Sigmoid colon (tissue), 7 donors: ENCODE results near the gene MINK1. TPM values are rescaled to one million over a fixed set of nuclear protein-coding genes. Genes with fewer than 3 reads are reported as not detected.

Source experiments
- DNase-seq: peaks from one replicate; pipeline ENCODE4 v3.0.0-alpha.2; 2019
- H3K27ac ChIP-seq, 4 donors: fragments of 200-600 bp; sonication (generic); one replicate each; pipeline ENCODE4 v1.5.1; 2016 to 2019; ENCODE audit warnings: mild to moderate bottlenecking in 1 of 4
- H3K27me3 ChIP-seq, 3 donors: fragments of 200-600 bp; sonication (generic); one replicate each; pipeline ENCODE4 v1.5.1; 2019; ENCODE audit warnings: mild to moderate bottlenecking in 1 of 3
- H3K36me3 ChIP-seq, 4 donors: fragments of 200-600 bp; sonication (generic); one replicate each; pipeline ENCODE4 v1.5.1; 2016 to 2019
- H3K4me1 ChIP-seq, 4 donors: fragments of 200-600 bp; sonication (generic); one replicate each; pipeline ENCODE4 v1.5.1; 2017 to 2019
- H3K4me3 ChIP-seq, 4 donors: fragments of 200-600 bp; sonication (generic); one replicate each; pipeline ENCODE4 v1.5.1; 2017 to 2019; ENCODE audit warnings: mild to moderate bottlenecking in 2 of 4, moderate library complexity in 1 of 4
- H3K9me3 ChIP-seq, 4 donors: fragments of 200-600 bp in 3 of 4; sonication (generic) in 3 of 4; one replicate each; pipeline versions ENCODE4 v1.5.1 to v1.6.1; 2013 to 2019
- CTCF ChIP-seq, 4 experiments: fragments of 450-650 bp in 3 of 4; fragments of 200-600 bp in 1 of 4; IDR thresholded peaks; one replicate each; pipeline ENCODE4 v1.5.1; 2016 to 2019; ENCODE audit warnings: antibody characterized with exemption in 4 of 4, mild to moderate bottlenecking in 3 of 4, moderate library complexity in 2 of 4
- EP300 ChIP-seq, 4 donors: sonication (generic); formaldehyde crosslinking; IDR thresholded peaks; one replicate each; pipeline ENCODE4 v1.6.1; 2017; ENCODE audit warnings: antibody characterized with exemption in 4 of 4
- POLR2A ChIP-seq, 2 donors: fragments of 450-650 bp; IDR thresholded peaks; one replicate each; pipeline ENCODE4 v1.6.1; 2016; ENCODE audit warnings: antibody characterized with exemption in 2 of 2, mild to moderate bottlenecking in 2 of 2, moderate library complexity in 2 of 2
- POLR2AphosphoS5 ChIP-seq, 4 donors: sonication (generic); formaldehyde crosslinking; IDR thresholded peaks; one replicate each; pipeline ENCODE4 v1.6.1; 2017; ENCODE audit warnings: antibody characterized with exemption in 4 of 4
- WGBS, 2 donors: extraction: QIAGEN DNeasy Blood & Tissue Kit; methylation state at CpG; one replicate each; pipeline ENCODE4 v1.1.7; 2013; 5-methylcytosine and 5-hydroxymethylcytosine counted together
- intact Hi-C: fragments of 100-400 bp; cut with DNase I; formaldehyde crosslinking; loops from one replicate; pipeline ENCODE4 v1.15.1; 2023
- polyA plus RNA-seq, 3 donors: library from polyadenylated mRNA; stranded (reverse); fragments of 200-250 nt; gene quantifications; one replicate each; pipeline ENCODE4 v1.2.3, GENCODE V29; 2013
- total RNA-seq, 4 donors: library from RNA; depleted of rRNA; stranded (reverse); fragments of >200 nt; gene quantifications; one replicate each; pipeline ENCODE4 v1.1.0, GENCODE V29; 2016
- donor health status: healthy with polysubstance abuse.
- donor health status: Bipolar disorder and iron deficiency.
- donor health status: healthy.

The MINK1 gene
- total and polyA plus RNA-seq, 7 donors = 17.1 to 117 (median 43.8) TPM

DNA sequence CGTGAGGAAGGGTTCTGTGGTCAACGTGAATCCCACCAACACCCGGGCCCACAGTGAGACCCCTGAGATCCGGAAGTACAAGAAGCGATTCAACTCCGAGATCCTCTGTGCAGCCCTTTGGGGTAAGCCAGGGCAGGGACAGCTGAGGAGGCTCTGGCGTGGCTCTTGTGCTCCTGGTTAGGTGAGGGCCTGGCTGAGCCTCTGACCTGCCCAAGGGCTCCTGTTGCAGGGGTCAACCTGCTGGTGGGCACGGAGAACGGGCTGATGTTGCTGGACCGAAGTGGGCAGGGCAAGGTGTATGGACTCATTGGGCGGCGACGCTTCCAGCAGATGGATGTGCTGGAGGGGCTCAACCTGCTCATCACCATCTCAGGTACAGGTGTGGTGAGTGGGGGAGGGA, 62.0 kb downstream of the MINK1 start:
- 94 to 95% methylated on average over 13 of the region's 13 CpGs for WGBS, 2 donors
- H3K4me3 ChIP-seq = no peak overlapping the region
- DNase-seq = no peak
- no peak for TF ChIP-seq EP300 (IDR thresholded peaks at IDR 0.05)
- no peak for TF ChIP-seq POLR2A (IDR thresholded peaks at IDR 0.05)
- TF ChIP-seq POLR2AphosphoS5 (IDR thresholded peaks at IDR 0.05) = no peak
- no peak for TF ChIP-seq CTCF (IDR thresholded peaks at IDR 0.05)
- peaks cover 12 to 31% (median 17%) of the 10 kb centered on the region in 3 donors for H3K27me3 ChIP-seq
- no peak overlapping the region for H3K27ac ChIP-seq
- no peaks in the 10 kb centered on the region for H3K9me3 ChIP-seq
- intact Hi-C loops = no loop called here
- peaks cover 0 to 17% (median 13%) of the 10 kb centered on the region in 4 donors for H3K4me1 ChIP-seq
- peaks cover 50 to 72% (median 68%) of the 10 kb centered on the region in 4 donors for H3K36me3 ChIP-seq

- H3K27ac ChIP-seq = no peak overlapping the region
- peaks cover 44 to 66% (median 61%) of the 10 kb centered on the region in 4 donors for H3K36me3 ChIP-seq
- WGBS, 2 donors = 79 to 84% methylated on average over 27 of the region's 27 CpGs
- peaks cover 18 to 38% (median 24%) of the 10 kb centered on the region in 3 donors for H3K27me3 ChIP-seq
- H3K4me3 ChIP-seq = no peak overlapping the region
- DNase-seq = no peak
- intact Hi-C loops = no loop called here
- TF ChIP-seq EP300 (IDR thresholded peaks at IDR 0.05) (no peak), POLR2AphosphoS5 (IDR thresholded peaks at IDR 0.05) (no peak), CTCF (IDR thresholded peaks at IDR 0.05) (no peak), POLR2A (IDR thresholded peaks at IDR 0.05) (no peak)
- no peaks in the 10 kb centered on the region for H3K9me3 ChIP-seq
- H3K4me1 ChIP-seq = peaks cover 0 to 24% (median 18%) of the 10 kb centered on the region in 4 donors
These were observed 62.7 kb downstream of the MINK1 start for GRCh38 chr17:4895657-4896331.

GRCh38 chr17:4896332-4897197, 63.4 kb downstream of the MINK1 start:
- no peak overlapping the region for H3K4me3 ChIP-seq
- peaks cover 0 to 32% (median 19%) of the 10 kb centered on the region in 4 donors for H3K4me1 ChIP-seq
- DNase-seq = no peak
- 91 to 93% methylated on average over 27 of the region's 27 CpGs for WGBS, 2 donors
- H3K9me3 ChIP-seq = no peaks in the 10 kb centered on the region
- H3K27me3 ChIP-seq = peaks cover 26 to 46% (median 29%) of the 10 kb centered on the region in 3 donors
- intact Hi-C loops = no loop called here
- peaks cover 43 to 58% (median 53%) of the 10 kb centered on the region in 4 donors for H3K36me3 ChIP-seq
- H3K27ac ChIP-seq = no peak overlapping the region
- TF ChIP-seq CTCF (IDR thresholded peaks at IDR 0.05) = no peak
- TF ChIP-seq POLR2AphosphoS5 (IDR thresholded peaks at IDR 0.05) = no peak
- TF ChIP-seq POLR2A (IDR thresholded peaks at IDR 0.05) = no peak
- TF ChIP-seq EP300 (IDR thresholded peaks at IDR 0.05) = no peak

DNA sequence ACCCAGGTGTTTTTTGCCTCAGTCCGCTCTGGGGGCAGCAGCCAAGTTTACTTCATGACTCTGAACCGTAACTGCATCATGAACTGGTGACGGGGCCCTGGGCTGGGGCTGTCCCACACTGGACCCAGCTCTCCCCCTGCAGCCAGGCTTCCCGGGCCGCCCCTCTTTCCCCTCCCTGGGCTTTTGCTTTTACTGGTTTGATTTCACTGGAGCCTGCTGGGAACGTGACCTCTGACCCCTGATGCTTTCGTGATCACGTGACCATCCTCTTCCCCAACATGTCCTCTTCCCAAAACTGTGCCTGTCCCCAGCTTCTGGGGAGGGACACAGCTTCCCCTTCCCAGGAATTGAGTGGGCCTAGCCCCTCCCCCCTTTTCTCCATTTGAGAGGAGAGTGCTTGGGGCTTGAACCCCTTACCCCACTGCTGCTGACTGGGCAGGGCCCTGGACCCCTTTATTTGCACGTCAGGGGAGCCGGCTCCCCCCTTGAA, 64.1 kb downstream of the MINK1 start:
- WGBS, 2 donors = 73 to 86% methylated on average over 10 of the region's 10 CpGs
- Histone ChIP-seq H3K4me1 (peaks cover 0 to 34% (median 19%) of the 10 kb centered on the region in 4 donors), H3K27ac (no peak overlapping the region), H3K36me3 (peaks cover 38 to 51% (median 47%) of the 10 kb centered on the region in 4 donors), H3K4me3 (no peak overlapping the region), H3K9me3 (no peaks in the 10 kb centered on the region), H3K27me3 (peaks cover 28 to 51% (median 29%) of the 10 kb centered on the region in 3 donors)
- intact Hi-C loops = no loop called here
- no peak for DNase-seq
- no peak for TF ChIP-seq POLR2A (IDR thresholded peaks at IDR 0.05)
- TF ChIP-seq CTCF (IDR thresholded peaks at IDR 0.05) = no peak
- no peak for TF ChIP-seq POLR2AphosphoS5 (IDR thresholded peaks at IDR 0.05)
- no peak for TF ChIP-seq EP300 (IDR thresholded peaks at IDR 0.05)
